ENCODE measurements around the gene ALG9. TPM values are rescaled to one million over a fixed set of nuclear protein-coding genes. Genes with fewer than 3 reads are reported as not detected.

ALG9 gene
- total and polyA plus RNA-seq, 2 donors (not counting 3 experiments of a cell fraction or from before 2014, with no cell fraction given), result 29.1 to 29.4 TPM

DNA sequence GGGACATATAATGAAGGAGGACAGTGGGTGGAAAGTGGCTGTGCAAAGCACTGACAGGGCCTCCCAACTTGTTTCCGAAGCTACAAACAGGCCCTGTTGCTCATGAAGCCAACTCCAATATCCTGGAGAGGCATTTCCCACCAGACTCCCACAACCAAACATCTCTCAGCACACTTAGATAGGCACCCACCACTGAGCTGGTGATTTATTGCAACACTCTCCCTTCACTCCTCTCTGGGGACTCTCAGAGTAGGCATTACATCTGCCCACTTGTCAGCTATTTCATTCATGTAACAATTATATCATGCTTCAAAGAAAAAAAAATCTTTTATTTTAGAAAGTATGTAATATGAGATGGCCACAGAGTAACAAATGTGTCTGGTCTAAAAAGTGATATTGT is 73.1 kb downstream of the ALG9 start:
- Histone ChIP-seq H3K9ac (replicated peaks; ENCODE audit: extremely low read depth, insufficient read depth, low read length) (no peak overlapping the region), H3K4me3 (replicated peaks in 1 of 3; ENCODE audit: insufficient read depth in 1 of 3, low read depth in 1 of 3, low read length in 3 of 3) (no peak overlapping the region), H2AFZ (ENCODE audit: low read depth, low read length) (no peak overlapping the region), H3K4me1 (ENCODE audit: control insufficient read depth, extremely low read depth, insufficient read depth, low read length) (no peaks in the 10 kb centered on the region), H3K36me3 (ENCODE audit: control insufficient read depth in 2 of 2, extremely low read depth in 1 of 2, insufficient read depth in 2 of 2, low read length in 2 of 2) (no peaks in the 10 kb centered on the region), H3K27ac (ENCODE audit: insufficient read depth, low read depth, low read length) (no peak overlapping the region), H4K20me1 (replicated peaks; ENCODE audit: control insufficient read depth, extremely low read depth, insufficient read depth, low read length) (no peaks in the 10 kb centered on the region), H3K27me3 (ENCODE audit: control insufficient read depth in 2 of 2, insufficient read depth in 2 of 2, low read length in 2 of 2) (no peaks in the 10 kb centered on the region), H3K79me2 (ENCODE audit: control insufficient read depth, insufficient read depth, low read length) (no peaks in the 10 kb centered on the region), H3K9me1 (replicated peaks; ENCODE audit: control insufficient read depth, extremely low read depth, insufficient read depth, low read length) (no peaks in the 10 kb centered on the region), H3K9me3 (replicated peaks; ENCODE audit: control insufficient read depth, insufficient read depth, low read length) (no peaks in the 10 kb centered on the region), H3K4me2 (ENCODE audit: insufficient read depth, low read length) (no peak overlapping the region)
- FAIRE-seq (no peak), DNase-seq (ENCODE audit: low read depth, low spot score) (no peak)
- intact Hi-C loops (cut with micrococcal nuclease), result no loop called here
- no TSS peak for BruUV-seq (replicated peaks)
- TF ChIP-seq POLR2AphosphoS5 (IDR thresholded peaks at IDR 0.05; ENCODE audit: insufficient read depth, low read depth, low read length) (no peak), EZH2 (IDR thresholded peaks at IDR 0.05; ENCODE audit: borderline replicate concordance, low read depth, low read length, severe bottlenecking) (no peak), FOS (IDR thresholded peaks at IDR 0.05; ENCODE audit: borderline replicate concordance, insufficient read depth, low read length) (no peak), GATA2 (IDR thresholded peaks at IDR 0.05; ENCODE audit: insufficient read depth, insufficient read length, low read depth, low read length) (no peak), JUN (IDR thresholded peaks at IDR 0.05; ENCODE audit: borderline replicate concordance, insufficient read depth, insufficient read length, low read depth) (no peak), POLR2A (IDR thresholded peaks at IDR 0.05; ENCODE audit: low read depth, low read length) (no peak), MYC (IDR thresholded peaks at IDR 0.05; ENCODE audit: low read depth, low read length) (no peak)
- TF ChIP-seq, protein P1, sequence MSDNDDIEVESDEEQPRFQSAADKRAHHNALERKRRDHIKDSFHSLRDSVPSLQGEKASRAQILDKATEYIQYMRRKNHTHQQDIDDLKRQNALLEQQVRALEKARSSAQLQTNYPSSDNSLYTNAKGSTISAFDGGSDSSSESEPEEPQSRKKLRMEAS (IDR thresholded peaks at IDR 0.05; ENCODE audit: insufficient read depth, insufficient read length), result no peak
- TF ChIP-seq, protein P2, sequence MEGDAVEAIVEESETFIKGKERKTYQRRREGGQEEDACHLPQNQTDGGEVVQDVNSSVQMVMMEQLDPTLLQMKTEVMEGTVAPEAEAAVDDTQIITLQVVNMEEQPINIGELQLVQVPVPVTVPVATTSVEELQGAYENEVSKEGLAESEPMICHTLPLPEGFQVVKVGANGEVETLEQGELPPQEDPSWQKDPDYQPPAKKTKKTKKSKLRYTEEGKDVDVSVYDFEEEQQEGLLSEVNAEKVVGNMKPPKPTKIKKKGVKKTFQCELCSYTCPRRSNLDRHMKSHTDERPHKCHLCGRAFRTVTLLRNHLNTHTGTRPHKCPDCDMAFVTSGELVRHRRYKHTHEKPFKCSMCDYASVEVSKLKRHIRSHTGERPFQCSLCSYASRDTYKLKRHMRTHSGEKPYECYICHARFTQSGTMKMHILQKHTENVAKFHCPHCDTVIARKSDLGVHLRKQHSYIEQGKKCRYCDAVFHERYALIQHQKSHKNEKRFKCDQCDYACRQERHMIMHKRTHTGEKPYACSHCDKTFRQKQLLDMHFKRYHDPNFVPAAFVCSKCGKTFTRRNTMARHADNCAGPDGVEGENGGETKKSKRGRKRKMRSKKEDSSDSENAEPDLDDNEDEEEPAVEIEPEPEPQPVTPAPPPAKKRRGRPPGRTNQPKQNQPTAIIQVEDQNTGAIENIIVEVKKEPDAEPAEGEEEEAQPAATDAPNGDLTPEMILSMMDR (IDR thresholded peaks at IDR 0.05; ENCODE audit: extremely low read depth in 1 of 2, insufficient read depth in 1 of 2, low read depth in 1 of 2, low read length in 2 of 2), result no peak
- ChIA-PET POLR2A (no interaction called here), CTCF (interaction anchor here (1.1 to 1.3 kb wide), 2 partner anchors 10 to 21 kb away, joined by 3 to 5 read pairs; no protein-coding TSS in a partner anchor)
- dilution Hi-C loops (cut with MboI; ENCODE audit: extremely low pct_ligation_motif_present, low sequenced_read_pairs), result no loop called here

Data from endothelial cell of umbilical vein (primary cell).